NCI-H1694 treated with DMSO at 0.1 percent for 48 hours (cell line): ENCODE results near the gene GASK1B.

ENCODE experiments used
- DNase-seq: peaks from one replicate; lab custom pipeline; 2025; lab: John Stamatoyannopoulos, UW

The GASK1B gene

DNA sequence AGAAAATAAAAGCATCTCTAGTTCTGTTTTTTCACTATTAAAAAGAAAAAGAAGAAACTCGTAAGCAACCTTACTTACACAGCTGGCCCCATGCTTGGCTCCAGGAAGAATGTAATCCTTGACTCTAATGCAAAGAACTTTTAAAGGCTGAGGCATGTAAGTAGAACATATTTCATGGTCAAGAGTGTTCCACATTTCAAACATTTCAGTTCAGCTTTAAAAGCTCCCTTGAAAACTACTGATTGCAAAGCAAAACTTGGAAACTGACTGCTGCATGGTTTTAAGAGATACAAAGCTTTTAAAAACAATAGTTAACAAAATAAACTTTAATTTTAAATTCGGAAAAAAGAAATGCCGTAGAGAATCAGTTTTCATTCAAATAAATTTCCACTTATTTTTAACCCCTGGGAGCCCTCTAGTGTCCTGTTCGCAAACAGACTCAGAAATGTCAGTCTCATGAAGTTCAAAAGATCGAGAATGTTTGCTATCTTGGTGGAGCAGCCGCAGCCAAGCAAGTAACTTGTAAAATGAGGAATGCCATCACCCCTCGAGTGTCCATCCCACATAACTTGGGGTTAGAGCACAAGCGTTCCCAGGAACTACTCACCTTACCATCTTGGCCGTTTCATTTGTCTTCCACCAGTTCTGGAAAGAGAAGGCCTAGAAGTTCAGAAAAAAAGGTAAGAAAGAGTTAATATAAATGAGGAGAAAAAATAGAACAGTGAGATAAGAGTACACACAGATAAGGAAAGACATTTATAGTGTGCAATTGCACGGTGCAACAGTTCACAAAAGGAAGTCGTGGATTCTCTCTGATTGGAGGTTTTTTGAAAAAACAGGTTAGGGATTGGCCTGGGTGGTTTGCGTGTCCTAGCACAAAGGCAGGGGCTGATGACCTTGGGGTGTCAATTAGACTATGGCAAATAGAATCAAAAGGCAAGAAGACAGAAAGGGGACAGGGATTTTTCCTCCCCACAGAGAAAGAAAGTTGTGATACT lies at the start of gene GASK1B:
GASK1B (minus strand) TSS at position 765 of the 998 bp plus-strand sequence. CDS start 1,650 bp downstream, outside the sequence.
- DNase-seq, result no peak

DNA sequence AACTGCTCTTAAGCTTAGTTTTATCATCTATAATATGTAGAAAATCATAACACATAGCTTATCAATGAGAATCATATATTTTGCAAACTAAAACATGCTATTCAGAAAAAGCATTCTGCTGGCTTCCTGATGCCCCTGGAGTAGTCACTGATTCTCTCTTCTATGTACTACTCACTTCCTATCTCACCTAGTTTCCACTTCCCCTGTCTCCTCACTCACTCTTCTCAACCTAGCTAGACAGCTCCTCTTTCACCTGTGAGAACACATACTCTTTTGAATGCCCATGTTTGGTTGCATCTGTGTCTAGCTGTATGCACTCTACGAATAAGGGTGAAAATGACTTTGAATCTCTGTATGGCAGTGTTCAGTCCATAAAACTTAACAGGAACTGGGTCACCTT lies 46.8 kb upstream of the GASK1B start:
- no peak for DNase-seq

DNA sequence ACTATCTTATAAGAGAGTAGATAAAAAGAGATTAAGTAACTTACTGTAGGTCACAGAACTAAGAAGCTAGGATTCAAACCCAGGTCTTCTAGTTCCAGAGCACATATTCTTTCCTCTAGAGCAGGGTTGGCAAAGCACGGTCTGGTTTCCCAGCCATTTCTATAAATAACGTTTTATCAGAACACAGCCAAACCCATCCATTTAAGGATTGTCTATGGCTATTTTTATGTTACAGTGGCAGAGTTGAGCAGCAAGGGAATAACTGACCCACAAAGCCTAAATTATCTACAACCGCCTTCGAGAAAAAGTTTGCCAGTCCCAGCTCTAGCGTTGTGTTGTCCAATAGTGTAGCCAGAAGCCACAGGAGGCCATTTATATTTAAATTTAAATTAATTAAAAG lies 44.9 kb upstream of the GASK1B start:
- DNase-seq, result no peak

DNA sequence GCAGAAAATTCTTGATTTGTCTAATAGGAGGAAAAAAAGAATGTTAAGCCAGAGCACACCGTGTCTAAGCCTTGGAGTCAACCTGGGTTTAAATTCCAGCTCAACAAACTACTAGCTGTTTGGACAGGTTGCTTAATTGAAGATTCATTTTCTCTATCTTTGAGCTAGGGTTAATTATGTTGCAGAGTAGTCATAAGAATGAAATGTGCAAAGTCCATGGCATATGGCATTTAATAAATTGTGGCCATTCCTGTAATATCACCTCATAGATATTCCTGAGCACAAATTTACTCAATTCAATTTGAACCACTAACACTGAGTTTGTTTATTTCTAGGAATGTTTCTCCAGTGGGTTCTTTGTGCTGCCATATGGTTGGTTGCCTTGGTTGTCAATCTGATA lies 42.0 kb upstream of the GASK1B start:
- DNase-seq, result no peak

DNA sequence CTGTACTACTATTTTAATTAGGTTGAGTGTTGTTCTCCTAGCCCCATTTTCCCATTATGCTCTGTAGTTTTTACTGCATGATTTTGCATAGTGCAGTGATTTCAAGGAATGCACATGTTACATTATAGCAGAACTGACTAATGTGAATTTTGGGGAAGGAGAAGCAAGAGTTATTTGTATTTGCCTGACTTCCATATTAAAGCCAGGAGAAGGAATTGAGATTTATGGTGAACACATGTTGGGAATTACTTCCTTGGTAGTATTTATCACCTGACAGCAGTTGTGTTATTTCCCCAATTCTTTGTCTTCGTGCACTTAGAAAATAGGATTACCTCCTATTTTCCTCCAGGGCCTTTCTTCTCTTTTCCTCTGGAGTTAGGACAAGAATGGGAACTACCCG lies 40.6 kb upstream of the GASK1B start:
- no peak for DNase-seq

DNA sequence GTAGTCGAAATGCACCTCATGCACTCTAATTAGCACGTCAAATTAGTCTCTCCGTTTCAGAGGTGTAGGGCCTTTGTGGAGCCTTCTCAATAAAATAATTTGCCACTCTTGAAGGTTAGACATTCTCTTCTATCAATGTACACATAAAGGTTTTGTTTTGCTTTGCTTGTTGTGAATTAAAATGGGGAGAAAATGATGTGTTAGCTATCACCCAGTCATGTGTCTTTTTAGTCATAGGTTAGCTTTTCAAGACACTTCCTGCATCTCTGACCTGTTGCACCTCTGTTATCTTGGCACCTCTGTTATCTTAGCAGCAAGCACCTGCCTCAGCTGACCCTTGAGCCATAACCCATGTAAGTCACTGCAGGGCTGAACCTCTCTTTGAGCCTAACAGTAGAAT lies 38.4 kb upstream of the GASK1B start:
- no peak for DNase-seq

DNA sequence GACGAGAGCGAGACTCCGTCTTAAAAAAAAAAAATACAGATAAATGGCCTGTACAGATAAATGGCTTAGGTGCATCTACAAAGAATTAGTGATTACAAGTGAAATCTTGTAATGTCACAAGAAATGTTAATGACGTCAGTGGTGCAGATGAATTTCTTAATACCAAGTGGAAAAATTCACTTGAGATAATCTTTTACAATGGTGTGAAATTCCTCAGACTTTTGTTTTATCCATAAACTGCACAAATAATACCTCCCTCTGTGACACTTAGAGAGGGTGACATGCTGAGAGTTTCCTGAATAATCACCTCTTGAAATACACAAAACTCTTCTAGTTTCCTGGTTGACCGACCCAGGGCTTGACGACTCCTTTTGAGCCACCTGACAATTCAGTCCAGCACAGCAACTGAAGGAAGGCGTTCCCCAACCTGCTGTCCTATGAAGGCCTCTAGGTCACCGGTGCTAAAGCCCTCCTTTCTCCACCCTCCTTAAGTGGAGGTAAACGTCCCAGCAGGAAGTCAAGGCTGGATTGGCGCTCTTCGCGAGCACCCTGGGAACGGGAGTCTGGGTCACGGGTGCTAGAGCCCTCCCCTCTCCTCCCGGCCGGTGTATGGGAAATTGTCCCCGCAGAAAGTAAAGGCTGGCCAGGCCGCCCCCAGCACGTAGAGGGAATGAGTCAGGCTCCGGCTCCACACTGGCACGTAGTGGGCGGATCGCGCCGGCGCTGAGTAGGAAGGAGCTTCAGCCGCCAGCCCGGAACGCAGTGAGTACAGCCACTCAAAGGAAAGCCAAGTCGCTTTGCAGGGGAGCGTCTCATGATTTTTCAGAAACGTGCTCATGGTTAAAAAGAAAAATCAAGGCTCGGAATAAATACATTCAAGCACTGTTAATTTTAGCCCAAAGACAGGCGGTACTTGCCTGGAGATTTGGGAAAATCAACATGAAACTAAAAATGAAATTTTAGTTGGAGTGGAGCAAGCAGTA lies 37.3 kb upstream of the GASK1B start, which contains the start of gene TMEM144:
TMEM144 (plus strand) TSS at position 662 of the 983 bp plus-strand sequence. CDS start 2,182 bp downstream, outside the sequence.
- DNase-seq, result no peak

DNA sequence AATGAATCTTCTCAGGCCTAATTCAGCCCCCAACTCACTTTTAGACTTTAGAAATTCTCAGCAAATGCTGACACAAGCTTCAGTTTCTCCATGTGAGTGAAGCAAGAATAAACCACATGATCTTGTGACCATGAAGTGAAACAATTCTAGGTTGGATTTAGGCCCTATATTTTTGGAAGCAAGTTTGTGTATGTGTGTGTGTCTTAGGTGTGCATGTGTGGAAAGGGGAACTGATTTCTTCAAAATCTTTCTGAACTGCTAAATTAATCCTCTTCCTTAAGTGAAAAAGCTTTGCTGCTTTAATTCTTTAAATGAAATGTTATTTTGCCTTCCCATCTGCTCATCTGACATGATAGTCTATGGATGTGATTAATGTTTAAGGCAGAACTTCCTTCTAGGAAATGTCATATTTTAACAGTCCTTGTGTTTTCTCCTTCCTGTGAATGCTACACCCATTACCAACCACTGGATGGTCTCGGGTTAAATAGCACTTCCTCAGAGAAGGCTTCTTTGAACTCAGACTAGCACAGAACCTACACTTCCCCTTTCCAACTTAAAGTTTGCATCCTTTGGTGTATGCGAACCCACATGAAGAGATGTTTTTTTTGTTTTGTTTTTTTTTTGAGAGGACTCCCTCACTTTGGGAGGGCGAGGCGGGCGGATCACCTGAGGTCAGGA lies 36.3 kb upstream of the GASK1B start:
- DNase-seq, result no peak

DNA sequence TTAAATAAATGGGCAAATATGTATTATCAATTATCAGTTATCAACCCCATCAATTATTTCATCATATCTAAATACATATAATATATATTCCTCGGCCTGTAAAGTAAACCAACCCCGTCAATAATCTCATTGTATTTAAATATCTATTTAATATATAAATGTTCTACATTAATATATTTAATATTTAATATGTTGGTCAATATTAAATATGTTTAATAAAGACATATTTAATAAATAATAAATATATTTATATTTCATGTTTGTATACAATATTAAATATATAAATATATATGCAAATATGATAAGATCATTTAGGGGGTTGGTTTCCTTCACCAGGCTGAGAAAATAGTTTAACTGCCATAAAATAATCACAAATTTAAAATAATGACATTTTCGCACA lies 31.1 kb upstream of the GASK1B start:
- no peak for DNase-seq

DNA sequence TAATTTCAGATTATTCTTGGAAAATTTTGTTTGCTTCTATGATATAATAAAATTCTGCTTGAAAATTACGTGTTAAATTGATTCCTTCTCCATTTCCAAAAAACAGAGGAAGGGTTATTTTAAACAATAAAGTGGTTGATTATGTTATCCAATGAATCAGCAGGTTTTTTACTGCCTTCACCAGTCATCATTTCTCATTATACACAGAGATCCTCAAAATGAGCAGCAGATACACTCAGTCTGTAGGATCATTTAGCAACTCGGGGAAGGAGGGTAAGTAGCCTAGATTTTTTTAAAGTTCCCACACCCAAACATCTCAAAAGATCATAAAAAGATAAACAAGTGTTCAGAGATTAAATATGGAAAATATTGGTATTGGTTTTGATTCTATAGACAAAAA lies 30.6 kb upstream of the GASK1B start:
- no peak for DNase-seq

DNA sequence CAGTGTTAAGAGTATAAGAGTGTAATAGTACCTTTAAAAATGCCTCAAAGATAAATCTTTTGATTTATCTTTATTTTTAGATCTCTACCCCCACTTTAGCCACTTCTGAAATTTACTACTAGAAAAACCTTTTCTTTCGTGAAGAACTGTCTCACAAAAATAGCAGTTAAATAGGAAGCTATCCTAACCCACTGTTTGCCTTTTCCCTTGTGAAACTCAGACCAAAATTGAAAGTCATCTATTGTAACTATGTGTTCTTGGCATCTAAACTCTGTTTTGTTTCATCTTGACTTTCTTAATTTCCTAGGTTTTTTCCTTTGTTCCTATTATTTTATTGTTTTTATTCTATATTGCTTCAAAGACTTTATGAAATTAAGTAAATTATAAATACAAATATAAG lies 29.7 kb upstream of the GASK1B start:
- no peak for DNase-seq

DNA sequence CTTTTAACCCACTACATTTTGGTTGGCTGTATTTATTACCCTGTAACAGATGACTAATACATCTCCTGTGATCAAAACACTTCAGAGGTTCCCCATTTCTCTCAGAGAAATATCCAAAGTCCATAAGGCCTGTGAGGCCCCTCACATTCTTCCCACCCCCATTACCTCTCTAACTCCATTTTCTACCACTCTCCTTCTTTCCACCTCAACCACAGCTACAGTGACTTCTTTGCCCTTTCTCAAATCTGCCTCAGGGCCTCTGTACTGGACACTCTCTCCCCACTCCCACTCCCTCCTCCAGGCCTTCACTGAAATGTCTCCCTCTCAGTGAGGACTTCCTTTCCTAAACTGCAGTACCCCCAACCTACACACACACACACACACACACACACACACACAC lies 29.1 kb upstream of the GASK1B start:
- DNase-seq, result no peak

DNA sequence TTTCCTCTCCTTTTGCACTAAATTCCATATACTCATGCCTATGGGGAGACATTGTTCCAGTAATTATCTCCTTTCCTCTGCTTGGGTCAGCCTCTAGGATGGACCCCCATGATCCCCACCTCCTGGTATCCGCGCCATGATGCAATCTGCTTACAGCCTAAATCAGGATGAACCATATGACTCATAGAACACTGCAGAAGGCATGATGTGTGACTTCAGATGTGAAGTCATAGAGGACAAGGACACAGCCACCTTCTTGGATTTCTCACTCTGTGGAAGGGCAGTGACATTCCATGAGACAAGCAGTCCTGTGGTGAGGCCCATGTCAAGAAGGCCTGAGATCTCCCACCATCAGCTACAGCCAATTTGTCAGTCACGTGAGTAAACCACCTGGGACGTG lies 28.5 kb upstream of the GASK1B start:
- DNase-seq, result no peak

DNA sequence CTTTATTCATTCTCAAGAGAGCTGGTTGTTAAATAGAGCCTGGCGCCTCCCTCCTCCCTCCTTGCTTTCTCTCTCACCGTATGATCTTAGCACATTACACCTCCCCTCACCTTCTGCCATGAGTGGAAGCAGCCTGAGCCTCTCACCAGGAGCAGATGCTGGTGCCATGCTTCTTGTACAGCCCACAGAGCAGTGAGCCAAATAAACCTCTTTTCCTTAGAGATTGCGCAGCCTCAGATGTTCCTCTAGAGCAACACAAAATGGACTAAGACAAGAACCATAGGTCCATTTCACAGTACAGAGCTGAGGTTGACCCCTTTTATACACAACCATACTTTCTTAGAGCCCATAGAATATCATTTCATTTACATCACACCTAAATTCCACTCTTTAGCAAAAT lies 27.4 kb upstream of the GASK1B start:
- DNase-seq, result no peak

DNA sequence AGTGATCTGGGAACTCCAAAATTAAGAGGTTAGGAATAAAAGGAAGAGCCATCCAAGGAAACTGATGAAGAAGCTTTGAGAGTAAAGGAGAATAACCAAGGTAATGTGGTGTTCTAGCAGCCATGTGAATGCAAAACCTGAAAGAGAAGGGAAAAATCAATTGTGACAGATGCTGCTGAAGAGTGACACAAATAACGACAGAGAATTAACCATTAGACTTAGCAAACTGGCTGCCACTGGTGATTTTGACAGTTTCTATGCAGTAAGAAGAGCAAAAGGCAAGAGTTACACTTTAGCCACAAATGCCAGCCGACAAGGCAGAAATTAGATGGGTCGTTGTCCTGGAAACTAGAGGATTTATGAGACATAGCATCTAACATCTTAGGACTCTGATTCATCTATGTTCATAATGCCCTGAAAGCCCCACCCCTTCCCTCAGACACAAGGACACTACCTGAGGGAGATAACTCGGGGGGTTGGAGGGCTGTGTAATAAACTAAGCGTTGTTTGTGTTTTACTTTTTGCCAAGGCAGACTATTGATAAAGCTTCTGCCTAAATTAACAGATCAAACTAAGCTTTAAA lies 24.5 kb upstream of the GASK1B start:
- no peak for DNase-seq

DNA sequence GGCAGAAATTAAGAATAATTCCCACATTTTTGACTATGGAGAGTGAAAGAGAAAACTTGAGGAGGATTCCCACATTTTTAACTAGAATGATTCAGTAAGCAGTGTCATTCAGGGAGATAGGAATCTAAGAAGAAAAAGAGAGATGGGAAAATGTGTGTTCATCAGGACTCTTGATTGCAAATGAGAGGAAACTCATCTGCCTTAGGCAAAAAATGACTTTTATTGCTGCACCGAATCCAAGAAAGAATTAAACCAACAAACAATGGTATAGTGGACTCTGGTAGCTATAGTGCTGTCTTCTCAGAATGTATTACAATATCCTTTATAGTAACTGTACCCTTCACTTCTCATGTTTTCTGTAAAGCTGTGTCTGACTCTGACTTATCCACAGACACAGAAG lies 22.5 kb upstream of the GASK1B start:
- DNase-seq, result no peak

DNA sequence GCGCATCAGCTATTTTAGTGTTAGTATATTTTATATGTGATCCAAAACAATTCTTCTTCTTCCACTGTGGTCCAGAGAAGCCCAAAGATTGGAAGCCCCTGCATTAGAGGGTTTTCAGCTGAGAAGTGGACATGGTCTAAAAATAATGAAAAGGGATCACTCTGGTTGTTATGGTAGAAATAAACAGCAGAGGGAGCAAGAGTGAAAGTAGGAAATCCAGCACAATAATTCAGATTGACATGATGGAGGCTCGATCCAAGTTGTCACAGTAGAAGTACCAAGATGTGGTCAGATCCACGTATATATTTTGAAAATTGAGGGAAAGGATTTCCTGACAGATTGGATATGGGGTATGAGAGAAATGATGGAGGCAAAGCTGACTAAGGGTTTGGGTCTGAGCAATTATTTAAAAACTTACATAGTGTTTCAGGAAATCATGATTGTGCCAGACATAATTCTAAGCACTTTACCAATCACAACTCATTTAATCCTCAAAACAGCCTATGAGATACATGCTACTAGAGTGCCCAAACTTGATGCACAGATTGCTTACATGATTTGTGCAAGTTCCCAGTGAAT lies 20.4 kb upstream of the GASK1B start:
- DNase-seq, result no peak

DNA sequence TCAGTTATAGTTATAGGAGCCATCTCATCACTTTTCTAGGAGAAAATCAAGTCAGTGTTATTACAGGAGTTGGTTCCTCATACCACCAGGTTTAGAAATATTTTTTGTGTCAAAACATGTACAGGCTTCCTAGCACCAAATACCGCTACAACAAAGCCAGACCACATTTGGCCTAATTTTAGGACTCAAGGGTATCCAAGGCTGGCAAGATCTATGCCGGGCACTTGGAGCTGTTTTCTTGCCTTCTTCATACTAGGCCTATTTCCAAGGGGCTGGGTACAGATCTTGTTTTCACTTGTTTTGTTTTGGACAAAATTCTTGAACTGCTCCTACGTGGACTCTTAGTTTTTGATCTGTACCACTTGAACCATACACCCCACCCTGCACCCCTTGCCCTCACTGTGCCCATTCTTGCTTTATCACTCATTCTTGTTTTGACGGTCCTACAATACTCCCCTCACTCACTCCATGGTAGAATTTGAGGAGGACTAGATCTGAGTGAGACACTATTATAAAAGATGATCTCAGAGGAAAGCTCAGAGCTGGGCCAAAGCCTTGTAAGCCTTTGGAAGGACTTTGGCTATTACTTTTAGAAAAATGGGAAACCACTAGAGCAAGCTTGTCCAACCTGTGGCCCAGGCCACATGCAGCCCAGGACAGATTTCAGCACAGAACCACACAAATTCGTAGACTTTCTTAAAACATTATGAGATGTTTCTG lies 19.8 kb upstream of the GASK1B start:
- DNase-seq, result no peak

DNA sequence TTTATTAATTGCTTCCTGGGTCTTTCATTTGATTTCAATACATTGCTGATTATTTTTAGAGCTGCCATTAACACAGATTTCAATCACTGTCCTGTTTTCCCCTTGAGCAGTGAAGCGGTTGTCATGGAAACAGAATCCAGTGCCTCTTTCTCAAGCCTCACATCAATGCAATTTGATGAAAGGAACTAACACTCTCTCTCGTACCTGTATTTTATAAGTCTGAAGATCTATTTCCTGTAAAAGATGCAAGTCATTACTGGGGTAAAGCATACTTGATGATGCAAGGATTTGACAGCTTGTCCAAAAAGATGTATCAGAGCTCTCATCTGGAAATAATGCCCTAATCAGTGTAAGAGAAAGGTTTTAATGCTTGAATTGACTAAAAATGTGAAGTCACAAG lies 17.9 kb upstream of the GASK1B start:
- no peak for DNase-seq

DNA sequence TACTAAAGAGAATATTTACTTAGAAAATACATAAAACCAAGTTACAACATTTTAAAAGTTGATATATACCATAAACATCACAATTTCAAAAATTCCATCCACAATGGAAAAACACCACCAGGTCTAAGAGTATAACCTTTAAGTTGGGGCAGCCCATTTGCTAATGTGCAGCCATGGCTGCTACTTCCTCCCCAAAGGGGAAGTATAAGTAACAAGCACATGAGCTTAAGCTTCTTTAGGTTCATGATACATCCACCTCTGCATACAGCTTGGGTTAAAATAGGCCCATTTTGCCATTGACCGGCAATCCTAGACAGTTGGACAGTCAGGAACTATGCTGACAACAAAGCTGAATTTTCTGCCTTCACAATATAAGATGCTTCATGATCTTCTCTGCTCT lies 16.6 kb upstream of the GASK1B start:
- DNase-seq, result no peak

DNA sequence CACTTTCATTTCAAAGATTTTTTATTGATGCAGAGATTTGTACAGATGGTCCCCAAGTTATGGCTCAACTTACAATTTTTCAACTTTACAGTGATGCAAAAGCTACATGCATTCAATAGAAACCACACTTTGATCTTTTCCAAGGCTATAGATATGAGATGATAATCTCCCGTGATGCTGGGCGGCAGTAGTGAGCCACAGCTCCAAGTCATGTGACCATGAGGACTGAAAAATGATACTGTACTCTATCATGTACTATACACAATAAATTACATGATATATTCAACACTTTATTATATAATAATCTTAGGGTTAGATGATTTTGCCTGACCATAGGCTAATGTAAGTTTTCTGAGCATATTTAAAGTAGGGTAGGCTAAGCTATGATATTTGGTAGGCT lies 14.0 kb upstream of the GASK1B start:
- no peak for DNase-seq
